H1 (cell line): ENCODE data around the gene E2F1. TPM values are rescaled to one million over a fixed set of nuclear protein-coding genes. Genes with fewer than 3 reads are reported as not detected.
A peak's percentile ranks its signal among the peaks of the same experiment; 100 is the strongest.

ENCODE experiments used
- CBX5 ChIP-seq: fragments of 300-800, 300-1000 bp; sonication (generic); IDR thresholded peaks from 2 replicates; pipeline ENCODE4 v1.7.1; 2016; ENCODE audit warnings: antibody characterized with exemption, low read length, low read depth
- FOSL1 ChIP-seq: IDR thresholded peaks from 2 replicates; pipeline ENCODE4 v1.6.1; 2011; ENCODE audit warnings: mild to moderate bottlenecking, low read depth, low read length, moderate library complexity; ENCODE audit not compliant: insufficient read depth
- GABPA ChIP-seq: IDR thresholded peaks from 2 replicates; pipeline ENCODE4 v1.6.1; 2011; ENCODE audit warnings: mild to moderate bottlenecking, low read length, moderate library complexity, borderline replicate concordance; ENCODE audit not compliant: insufficient read depth
- RAD21 ChIP-seq, 2 experiments: IDR thresholded peaks in 1 of 2; conservative IDR thresholded peaks in 1 of 2; 2 replicates each; pipeline ENCODE4 v1.6.1; 2011; ENCODE audit warnings: low read depth in 2 of 2, low read length in 2 of 2, improper control_type of control experiment in 1 of 2, inconsistent platforms in 1 of 2, mild to moderate bottlenecking in 1 of 2, moderate library complexity in 1 of 2
- SIN3A ChIP-seq, 2 experiments: IDR thresholded peaks in 1 of 2; conservative IDR thresholded peaks in 1 of 2; 2 replicates each; pipeline ENCODE4 v1.6.1; 2011 to 2012; ENCODE audit warnings: low read length in 2 of 2, improper control_type of control experiment in 1 of 2, low read depth in 1 of 2, mild to moderate bottlenecking in 1 of 2
- TCF12 ChIP-seq: IDR thresholded peaks from 2 replicates; pipeline ENCODE4 v1.6.1; 2011; ENCODE audit warnings: low read depth, mild to moderate bottlenecking, low read length
- polyA plus RNA-seq, 7 experiments: library from polyadenylated mRNA; depleted of rRNA in 3 of 7; stranded (reverse) in 5 of 7; unstranded in 2 of 7; fragments of >200 nt in 5 of 7; fragments of 200-250 nt in 2 of 7; gene quantifications; 1 replicate in 5 of 7; 2 replicates in 1 of 7; 4 replicates in 1 of 7; pipeline versions ENCODE4 v1.2.1 to v1.2.3, GENCODE V29; 2011 to 2013; ENCODE audit warnings: missing spikeins in 2 of 7, mixed read lengths in 2 of 7
- total RNA-seq: library from RNA; stranded (reverse); fragmentation: NEBNext Ultra II Directional; extraction: Animal tissue kit (Norgen Biotek cat#: 25700); gene quantifications from 2 replicates; pipeline ENCODE4 v1.2.1, GENCODE V29; 2021
- TF ChIP-seq, protein P1 (sequence below), 3 experiments: IDR thresholded peaks; 1 replicate in 2 of 3; 2 replicates in 1 of 3; pipeline versions ENCODE4 v1.5.1 to v1.6.1; 2011; ENCODE audit warnings: low read length in 3 of 3, mild to moderate bottlenecking in 3 of 3, inconsistent platforms in 2 of 3, low read depth in 1 of 3, moderate library complexity in 1 of 3; ENCODE audit not compliant: insufficient read depth in 1 of 3; ENCODE audit errors: control extremely low read depth in 1 of 3
- TF ChIP-seq, protein P2 (sequence below): IDR thresholded peaks from 2 replicates; pipeline ENCODE4 v1.6.1; 2012; ENCODE audit warnings: low read length, inconsistent platforms
- TF ChIP-seq, protein P3 (sequence below): IDR thresholded peaks from 2 replicates; pipeline ENCODE4 v1.6.1; 2012; ENCODE audit warnings: inconsistent platforms

Gene E2F1
- total and polyA plus RNA-seq, 2 of the 8 experiments (the other 6 are each of a cell fraction or from before 2014, with no cell fraction given) = 33.4 to 35.8 TPM

DNA sequence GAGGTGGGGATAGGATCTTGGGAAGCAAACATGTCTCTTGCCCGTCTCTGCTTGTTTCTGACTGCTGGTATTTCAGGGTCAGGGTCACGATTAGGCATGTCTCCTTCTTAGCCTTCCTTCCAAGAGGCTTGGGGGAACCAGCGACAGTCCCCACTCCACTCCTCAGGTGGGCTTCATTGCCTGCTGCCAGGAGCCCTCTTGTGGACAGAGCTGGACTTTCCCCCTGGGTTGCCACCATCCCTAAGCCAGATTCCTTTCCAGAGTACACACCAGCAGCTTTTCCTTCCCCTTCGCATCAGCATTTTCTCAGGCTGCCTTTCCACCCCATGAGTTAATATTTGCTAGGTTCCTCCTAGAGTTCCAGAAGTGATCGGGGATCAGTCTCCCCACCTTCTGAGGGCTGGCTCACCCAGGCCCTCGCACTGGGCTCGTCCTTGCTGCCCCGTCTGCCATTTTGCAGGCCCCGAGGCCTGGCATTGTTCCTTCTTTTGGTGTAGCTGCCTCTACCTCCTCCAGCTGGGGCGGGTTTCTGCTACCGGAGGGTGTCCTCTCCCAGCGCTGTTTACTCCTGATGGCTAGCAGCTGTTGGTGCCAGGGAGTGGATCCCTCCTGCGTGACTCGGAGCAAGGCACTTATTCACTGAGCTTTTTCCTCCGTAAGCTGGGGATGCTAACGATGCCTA is 32.8 kb downstream of the E2F1 start (continued):
- TF ChIP-seq, protein P1, sequence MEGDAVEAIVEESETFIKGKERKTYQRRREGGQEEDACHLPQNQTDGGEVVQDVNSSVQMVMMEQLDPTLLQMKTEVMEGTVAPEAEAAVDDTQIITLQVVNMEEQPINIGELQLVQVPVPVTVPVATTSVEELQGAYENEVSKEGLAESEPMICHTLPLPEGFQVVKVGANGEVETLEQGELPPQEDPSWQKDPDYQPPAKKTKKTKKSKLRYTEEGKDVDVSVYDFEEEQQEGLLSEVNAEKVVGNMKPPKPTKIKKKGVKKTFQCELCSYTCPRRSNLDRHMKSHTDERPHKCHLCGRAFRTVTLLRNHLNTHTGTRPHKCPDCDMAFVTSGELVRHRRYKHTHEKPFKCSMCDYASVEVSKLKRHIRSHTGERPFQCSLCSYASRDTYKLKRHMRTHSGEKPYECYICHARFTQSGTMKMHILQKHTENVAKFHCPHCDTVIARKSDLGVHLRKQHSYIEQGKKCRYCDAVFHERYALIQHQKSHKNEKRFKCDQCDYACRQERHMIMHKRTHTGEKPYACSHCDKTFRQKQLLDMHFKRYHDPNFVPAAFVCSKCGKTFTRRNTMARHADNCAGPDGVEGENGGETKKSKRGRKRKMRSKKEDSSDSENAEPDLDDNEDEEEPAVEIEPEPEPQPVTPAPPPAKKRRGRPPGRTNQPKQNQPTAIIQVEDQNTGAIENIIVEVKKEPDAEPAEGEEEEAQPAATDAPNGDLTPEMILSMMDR (IDR thresholded peaks at IDR 0.05; ENCODE audit: control extremely low read depth in 1 of 3, insufficient read depth in 1 of 3, low read depth in 1 of 3, low read length in 3 of 3) = peak; percentile 94 to 97 (median 96)
- peak in 1 of 2 experiments; percentile 53; a peak in 1 of 4 replicates for TF ChIP-seq SIN3A (conservative IDR thresholded peaks at IDR 0.05 in 1 of 2, IDR thresholded peaks at IDR 0.05 in 1 of 2; ENCODE audit: low read depth in 1 of 2, low read length in 2 of 2)
- TF ChIP-seq CBX5 = no peak
- TF ChIP-seq FOSL1 = no peak
- 0 out of 2 replicates have a peak, but pooled peaks have one; percentile 30 for TF ChIP-seq TCF12
- TF ChIP-seq, protein P2, sequence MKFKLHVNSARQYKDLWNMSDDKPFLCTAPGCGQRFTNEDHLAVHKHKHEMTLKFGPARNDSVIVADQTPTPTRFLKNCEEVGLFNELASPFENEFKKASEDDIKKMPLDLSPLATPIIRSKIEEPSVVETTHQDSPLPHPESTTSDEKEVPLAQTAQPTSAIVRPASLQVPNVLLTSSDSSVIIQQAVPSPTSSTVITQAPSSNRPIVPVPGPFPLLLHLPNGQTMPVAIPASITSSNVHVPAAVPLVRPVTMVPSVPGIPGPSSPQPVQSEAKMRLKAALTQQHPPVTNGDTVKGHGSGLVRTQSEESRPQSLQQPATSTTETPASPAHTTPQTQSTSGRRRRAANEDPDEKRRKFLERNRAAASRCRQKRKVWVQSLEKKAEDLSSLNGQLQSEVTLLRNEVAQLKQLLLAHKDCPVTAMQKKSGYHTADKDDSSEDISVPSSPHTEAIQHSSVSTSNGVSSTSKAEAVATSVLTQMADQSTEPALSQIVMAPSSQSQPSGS = peak; percentile 6; the same call in 1 of the 2 replicates
- peak; percentile 95 to 97 for TF ChIP-seq RAD21 (IDR thresholded peaks at IDR 0.05 in 1 of 2, conservative IDR thresholded peaks at IDR 0.05 in 1 of 2; ENCODE audit: low read depth in 2 of 2, low read length in 2 of 2)
- TF ChIP-seq, protein P3, sequence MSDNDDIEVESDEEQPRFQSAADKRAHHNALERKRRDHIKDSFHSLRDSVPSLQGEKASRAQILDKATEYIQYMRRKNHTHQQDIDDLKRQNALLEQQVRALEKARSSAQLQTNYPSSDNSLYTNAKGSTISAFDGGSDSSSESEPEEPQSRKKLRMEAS = no peak
- TF ChIP-seq GABPA = peak; percentile 38; the same call in 1 of the 2 replicates
